K562 (cell line): ENCODE data around the gene TNFRSF18. TPM values are rescaled to one million over a fixed set of nuclear protein-coding genes. Genes with fewer than 3 reads are reported as not detected.

Source experiments
- MGA ChIP-seq: fragments of 450-650 bp; IDR thresholded peaks from 2 replicates; pipeline ENCODE4 v1.6.1; 2016; ENCODE audit warnings: mild to moderate bottlenecking, moderate library complexity
- polyA plus RNA-seq, 8 experiments: library from polyadenylated mRNA; depleted of rRNA in 4 of 8; stranded (reverse) in 5 of 8; unstranded in 3 of 8; fragments of >200 nt; fragmentation: Nextera tagmentation in 2 of 8; fragmentation: Illumina TruSeq in 1 of 8; extraction: Ambion mirVana in 2 of 8; extraction: Trizol in 1 of 8; gene quantifications; 2 replicates each; pipeline versions ENCODE4 v1.2.1 to v1.2.3, GENCODE V29; 2011 to 2014; ENCODE audit warnings: inconsistent platforms in 1 of 8, missing spikeins in 1 of 8
- total RNA-seq, 7 experiments: library from RNA; depleted of rRNA in 6 of 7; stranded (reverse); fragments of >200 nt in 6 of 7; fragmentation: Illumina TruSeq in 2 of 7; extraction: Trizol in 2 of 7; gene quantifications; 2 replicates each; pipeline versions ENCODE4 v1.2.1 to v1.2.3, GENCODE V29; 2011 to 2021; ENCODE audit warnings: low replicate concordance in 1 of 7

Gene TNFRSF18
- total and polyA plus RNA-seq, 9 of the 15 experiments (the other 6 are each of a cell fraction or from before 2014, with no cell fraction given) = 0.24 to 0.27 TPM; not detected in 7

GRCh38 chr1:1246577-1247340 is 40.4 kb upstream of the TNFRSF18 start, which contains the start of gene C1QTNF12 (continued):
- no peak for TF ChIP-seq MGA
